Measurements from ENCODE around the gene INAFM1.

The INAFM1 gene

GRCh38 chr19:47274071-47274890 lies at the start of gene INAFM1:
INAFM1 (plus strand) TSS chr19:47274885; CDS start chr19:47274920, 35 bp downstream.
- DNase-seq = peak; percentile 89

GRCh38 chr19:47225746-47226425 lies 48.8 kb upstream of the INAFM1 start:
- DNase-seq = peak; percentile 91

DNA sequence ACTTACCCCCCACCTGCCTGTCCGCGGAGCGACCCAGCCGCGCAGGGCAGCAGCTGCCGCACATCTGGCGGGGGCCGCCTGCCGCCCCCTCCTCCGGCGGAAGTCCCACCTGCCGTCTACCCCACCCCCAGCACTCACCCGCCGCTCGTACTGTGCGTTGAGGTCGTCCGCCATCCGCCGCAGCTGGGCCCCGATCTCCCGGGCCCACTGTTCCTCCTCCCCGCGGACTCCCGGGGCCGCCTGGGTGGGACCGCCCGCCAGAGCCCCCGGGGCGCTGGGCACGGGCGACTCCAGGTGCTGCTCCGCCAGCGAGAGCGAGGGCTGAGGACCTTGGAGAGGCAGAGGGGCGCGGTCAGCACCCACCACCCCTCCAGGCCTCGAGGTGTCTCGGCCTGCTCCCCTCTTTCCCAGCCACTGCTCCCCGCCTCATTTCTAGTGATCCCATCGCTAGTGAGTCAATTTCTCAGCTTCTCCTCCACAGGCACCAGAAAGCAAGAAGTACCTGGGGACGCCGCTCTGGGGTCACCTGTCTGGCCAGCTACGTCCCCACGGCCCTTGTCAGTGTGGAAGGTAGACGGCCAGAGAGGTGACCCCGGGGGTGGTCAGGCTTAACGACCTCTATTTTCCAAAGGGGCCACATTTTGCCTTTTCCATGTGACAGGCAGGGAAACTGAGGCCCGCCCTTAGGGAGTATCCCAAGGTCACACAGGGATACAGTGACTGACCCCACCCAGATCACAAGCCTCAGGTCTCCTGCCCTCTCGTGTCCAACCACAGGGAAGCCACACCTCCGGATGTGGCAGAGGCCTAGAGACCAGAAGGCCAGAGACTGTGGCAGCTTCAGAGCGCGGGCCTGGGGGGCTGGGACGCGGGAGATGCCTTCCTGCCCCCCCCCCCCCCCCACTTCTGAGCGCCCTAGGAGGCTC lies 48.0 kb upstream of the INAFM1 start:
- DNase-seq = no peak

DNA sequence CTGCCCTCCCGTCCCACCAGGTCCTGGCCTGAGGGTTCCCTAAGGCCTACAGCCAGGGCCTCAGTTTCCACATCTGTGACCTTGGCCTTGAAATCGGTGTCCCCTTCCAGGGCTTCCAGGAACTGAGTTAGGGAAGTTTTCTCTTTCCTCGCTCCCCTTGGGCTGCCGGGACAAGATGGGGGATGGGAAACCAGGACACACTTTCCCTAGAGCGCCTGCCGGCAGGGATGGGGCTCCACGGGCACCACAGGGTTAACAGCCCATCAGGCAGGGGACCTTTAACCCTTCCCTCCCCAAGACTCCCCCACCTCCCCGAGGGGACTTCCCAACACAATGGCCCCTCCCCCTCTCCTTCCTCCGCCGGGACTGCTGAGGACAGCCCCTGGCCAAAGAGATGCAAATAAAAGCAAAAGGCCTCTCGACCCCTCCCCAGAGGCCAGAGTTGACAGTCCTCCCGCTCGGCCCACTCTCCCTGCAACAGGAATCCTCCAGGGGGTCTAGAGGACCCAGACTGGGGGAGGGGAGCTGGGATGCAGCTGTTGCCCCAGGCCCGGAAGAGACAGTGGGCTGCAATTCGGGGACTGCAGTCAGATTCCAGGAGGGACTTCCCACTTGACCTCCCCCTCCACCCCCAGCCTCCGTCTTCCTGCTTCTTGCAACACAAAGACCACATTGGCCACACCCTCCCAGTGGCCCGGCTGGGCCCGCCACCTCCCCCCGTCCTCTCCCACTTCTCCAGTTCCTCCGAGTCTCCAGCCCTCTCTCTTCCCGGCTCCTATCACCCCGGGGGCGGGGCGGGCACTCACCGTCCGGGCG lies 47.1 kb upstream of the INAFM1 start:
- peak; percentile 32 for DNase-seq

- DNase-seq = no peak
Measured at GRCh38 chr19:47228168-47228936, 46.3 kb upstream of the INAFM1 start.

- no peak for DNase-seq
Measured at GRCh38 chr19:47228937-47229675, 45.6 kb upstream of the INAFM1 start.

DNA sequence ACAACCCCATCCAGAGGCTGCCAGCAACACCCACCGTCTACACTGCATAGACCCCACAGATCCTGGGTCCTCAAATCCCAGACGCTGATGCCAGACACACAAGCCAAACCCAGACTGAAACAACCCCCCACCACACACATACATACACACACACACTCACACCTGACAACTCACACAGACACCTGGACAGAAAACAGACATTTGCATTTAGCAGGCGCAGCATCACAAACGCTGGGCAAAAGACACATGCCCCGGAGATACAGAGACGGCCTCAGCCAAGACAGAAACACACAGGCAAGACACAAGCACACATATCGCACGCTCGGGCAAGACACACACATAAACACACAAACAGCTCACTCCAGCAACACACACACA lies 45.0 kb upstream of the INAFM1 start:
- DNase-seq = no peak

DNA sequence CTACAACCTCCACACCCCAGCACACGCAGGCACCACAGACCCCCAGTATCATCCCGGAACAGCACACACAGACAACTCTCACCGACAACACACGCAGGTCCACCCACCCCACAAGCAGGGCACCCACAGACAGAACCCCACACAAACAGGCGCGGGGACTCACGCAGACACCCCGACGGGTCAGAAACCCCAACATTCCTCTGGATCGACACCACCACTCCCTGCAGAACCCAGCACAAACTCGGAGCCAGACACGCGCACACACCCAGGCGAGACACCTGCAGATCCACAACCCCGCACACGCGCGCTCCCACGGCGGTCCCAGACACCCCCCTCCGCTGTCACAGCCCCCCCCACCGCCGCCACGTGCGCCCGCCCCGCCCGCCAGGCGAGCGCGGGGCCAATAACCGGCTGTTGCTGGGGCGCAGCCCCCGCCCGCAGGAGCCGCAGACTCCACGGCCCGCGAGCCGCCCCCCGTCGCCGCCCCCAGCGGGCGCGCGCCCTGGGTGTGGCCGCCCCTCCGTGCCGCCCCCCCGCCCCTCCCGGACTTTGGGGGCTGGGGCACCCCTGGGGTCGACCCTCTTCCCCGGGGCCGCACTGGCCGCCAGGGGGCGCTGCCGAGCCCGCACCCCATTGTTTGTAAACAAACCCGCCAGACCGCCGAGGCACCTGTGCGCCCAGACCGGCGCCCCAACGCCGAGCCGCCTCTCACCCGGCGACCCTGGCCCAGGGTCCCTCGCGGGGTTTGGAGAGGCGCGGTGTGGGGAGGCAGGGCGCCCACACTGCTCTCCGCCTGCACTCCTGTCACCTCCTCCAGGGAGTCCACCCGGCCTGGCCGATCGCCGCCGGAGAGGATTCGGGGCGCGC lies 44.4 kb upstream of the INAFM1 start:
- no peak for DNase-seq

DNA sequence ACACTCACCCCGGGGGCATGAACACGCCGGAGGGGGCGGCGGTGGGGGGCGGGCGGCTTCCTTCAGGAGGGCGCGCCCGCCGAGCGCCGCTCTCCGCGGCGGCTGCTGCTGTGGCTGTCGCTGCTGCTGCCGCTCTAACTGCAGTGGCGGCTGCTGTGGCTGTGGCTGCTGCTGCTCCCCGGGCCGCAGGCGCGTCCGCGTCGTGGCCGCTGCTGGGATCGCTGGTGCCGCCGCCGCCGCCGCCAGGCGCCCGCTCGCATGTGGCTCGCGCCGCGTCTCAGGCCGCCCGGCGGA lies 43.8 kb upstream of the INAFM1 start, which contains the start of gene BBC3:
Gene BBC3 (minus strand): TSS at position 279 of the 294 bp plus-strand sequence. CDS start 2,768 bp downstream, outside the sequence.
- no peak for DNase-seq

DNA sequence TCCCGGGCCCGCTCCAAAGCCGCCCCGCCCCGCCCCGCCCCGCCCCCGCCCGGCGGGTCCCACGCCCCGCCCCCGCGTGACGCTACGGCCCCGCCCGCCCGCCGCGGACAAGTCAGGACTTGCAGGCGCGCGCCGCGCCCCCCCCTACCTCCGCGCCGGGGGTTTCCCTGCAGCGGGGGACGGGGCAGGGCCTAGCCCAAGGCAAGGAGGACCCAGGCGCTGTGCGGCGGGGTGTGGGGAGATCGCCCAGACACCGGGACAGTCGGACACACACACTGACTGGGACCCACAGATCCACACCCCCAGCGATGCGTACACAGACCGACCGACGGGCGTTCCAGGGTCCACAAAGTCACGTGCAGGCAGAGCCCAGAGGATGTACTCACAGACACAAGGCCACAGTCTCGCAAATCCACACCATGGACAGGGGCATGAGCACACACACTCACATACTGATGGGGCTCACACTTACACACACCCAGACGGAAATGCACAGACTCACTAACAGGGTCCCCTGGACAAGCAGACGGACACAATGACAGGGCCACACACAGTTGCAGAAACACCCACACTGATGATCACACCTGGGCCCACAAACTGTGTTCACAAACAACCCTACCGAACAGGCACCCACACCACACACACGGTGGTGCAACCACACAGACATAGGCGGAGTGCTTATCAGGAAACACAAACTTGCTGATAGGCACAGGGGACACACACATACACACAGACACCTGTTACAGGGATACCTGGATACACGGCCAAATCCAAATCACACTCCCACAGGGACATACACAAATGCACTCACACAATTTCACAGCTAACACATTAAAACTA lies 43.2 kb upstream of the INAFM1 start:
- no peak for DNase-seq

GRCh38 chr19:47232422-47233211 lies 42.1 kb upstream of the INAFM1 start:
- DNase-seq = peak; percentile 27

GRCh38 chr19:47236072-47236675 lies 38.5 kb upstream of the INAFM1 start:
- DNase-seq = no peak

GRCh38 chr19:47239152-47239551 lies 35.5 kb upstream of the INAFM1 start:
- DNase-seq = no peak

- peak; percentile 89 for DNase-seq
Measured at GRCh38 chr19:47239610-47240296, 34.9 kb upstream of the INAFM1 start.

DNA sequence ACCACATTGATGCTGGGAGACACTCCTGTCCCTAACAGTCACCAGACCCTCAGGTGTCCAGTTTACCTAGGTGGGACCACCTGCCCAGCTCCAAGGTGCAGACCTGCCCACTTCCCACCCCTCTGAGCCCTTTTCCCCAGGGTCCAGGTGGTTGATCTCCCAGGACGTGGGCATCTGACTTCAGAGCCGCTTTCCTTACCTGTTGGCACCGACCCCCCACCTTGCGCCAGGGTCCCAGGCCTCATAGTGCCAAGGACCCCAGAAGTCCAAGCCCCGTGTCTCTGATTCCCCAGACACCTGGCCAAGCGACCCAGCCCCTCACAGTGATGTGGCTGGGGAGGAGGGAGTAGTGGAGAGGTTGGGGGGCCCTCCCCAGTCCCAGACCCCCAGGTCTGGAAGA lies 34.1 kb upstream of the INAFM1 start:
- DNase-seq = no peak

GRCh38 chr19:47240996-47241918 lies 33.4 kb upstream of the INAFM1 start:
- DNase-seq = peak; percentile 91
